ENCODE data around the gene ANKRD23.

ANKRD23 gene

GRCh38 chr2:96838345-96839292 lies 5.2 kb downstream of the ANKRD23 start:
- no peaks in the 10 kb centered on the region for H3K27me3 ChIP-seq (ENCODE audit: insufficient read depth, low read length)
- H4K20me1 ChIP-seq (ENCODE audit: insufficient read depth, low read length), result no peaks in the 10 kb centered on the region
- peaks cover 21% of the 10 kb centered on the region for H3K36me3 ChIP-seq (ENCODE audit: insufficient read depth, low read length)
- H3F3A ChIP-seq (ENCODE audit: insufficient read depth, low read length), result no peaks in the 10 kb centered on the region
- no peaks in the 10 kb centered on the region for H3K79me2 ChIP-seq (ENCODE audit: insufficient read depth, low read length)
- no peaks in the 10 kb centered on the region for H3K9me2 ChIP-seq (ENCODE audit: low read depth, low read length)
- peak overlapping the region; percentile 29; the same call in 1 of the 2 replicates for H3K9ac ChIP-seq (ENCODE audit: low read length)
- peak overlapping the region; percentile 63 for H3K4me2 ChIP-seq (ENCODE audit: low read length)
- no peak overlapping the region for H2AFZ ChIP-seq (ENCODE audit: low read length)
- H3K27ac ChIP-seq (ENCODE audit: low read depth, low read length, poor library complexity, severe bottlenecking), result no peak overlapping the region
- H3K9me3 ChIP-seq (ENCODE audit: low read length), result no peaks in the 10 kb centered on the region
- peaks cover 17% of the 10 kb centered on the region for H3K4me1 ChIP-seq (ENCODE audit: insufficient read depth, low read length, severe bottlenecking)
- no peak for TF ChIP-seq EZH2 (IDR thresholded peaks at IDR 0.05; ENCODE audit: borderline replicate concordance, low read length)
- TF ChIP-seq CTCF (IDR thresholded peaks at IDR 0.05; ENCODE audit: low read length), result no peak
- peak overlapping the region; percentile 42 for H3K4me3 ChIP-seq (ENCODE audit: low read depth, low read length, poor library complexity, severe bottlenecking)

GRCh38 chr2:96837575-96837974 lies 6.2 kb downstream of the ANKRD23 start:
- H3K4me3 ChIP-seq (ENCODE audit: low read depth, low read length, poor library complexity, severe bottlenecking), result no peak overlapping the region
- H3K4me1 ChIP-seq (ENCODE audit: insufficient read depth, low read length, severe bottlenecking), result peaks cover 27% of the 10 kb centered on the region
- H3K79me2 ChIP-seq (ENCODE audit: insufficient read depth, low read length), result no peaks in the 10 kb centered on the region
- H3K9me3 ChIP-seq (ENCODE audit: low read length), result no peaks in the 10 kb centered on the region
- H3K27ac ChIP-seq (ENCODE audit: low read depth, low read length, poor library complexity, severe bottlenecking), result no peak overlapping the region
- no peaks in the 10 kb centered on the region for H3K27me3 ChIP-seq (ENCODE audit: insufficient read depth, low read length)
- H3K4me2 ChIP-seq (ENCODE audit: low read length), result no peak overlapping the region
- no peak overlapping the region for H2AFZ ChIP-seq (ENCODE audit: low read length)
- H3K9me2 ChIP-seq (ENCODE audit: low read depth, low read length), result no peaks in the 10 kb centered on the region
- no peak overlapping the region for H3K9ac ChIP-seq (ENCODE audit: low read length)
- H3K36me3 ChIP-seq (ENCODE audit: insufficient read depth, low read length), result peaks cover 27% of the 10 kb centered on the region
- H3F3A ChIP-seq (ENCODE audit: insufficient read depth, low read length), result no peaks in the 10 kb centered on the region
- no peaks in the 10 kb centered on the region for H4K20me1 ChIP-seq (ENCODE audit: insufficient read depth, low read length)
- TF ChIP-seq CTCF (IDR thresholded peaks at IDR 0.05; ENCODE audit: low read length), result no peak
- TF ChIP-seq EZH2 (IDR thresholded peaks at IDR 0.05; ENCODE audit: borderline replicate concordance, low read length), result no peak

- Histone ChIP-seq H3K27ac (ENCODE audit: low read depth, low read length, poor library complexity, severe bottlenecking) (no peak overlapping the region), H3F3A (ENCODE audit: insufficient read depth, low read length) (no peaks in the 10 kb centered on the region), H3K27me3 (ENCODE audit: insufficient read depth, low read length) (no peaks in the 10 kb centered on the region), H3K79me2 (ENCODE audit: insufficient read depth, low read length) (no peaks in the 10 kb centered on the region), H3K4me3 (ENCODE audit: low read depth, low read length, poor library complexity, severe bottlenecking) (no peak overlapping the region), H4K20me1 (ENCODE audit: insufficient read depth, low read length) (no peaks in the 10 kb centered on the region), H3K9me2 (ENCODE audit: low read depth, low read length) (no peaks in the 10 kb centered on the region), H3K4me1 (ENCODE audit: insufficient read depth, low read length, severe bottlenecking) (peaks cover 30% of the 10 kb centered on the region), H3K36me3 (ENCODE audit: insufficient read depth, low read length) (peaks cover 44% of the 10 kb centered on the region), H3K4me2 (ENCODE audit: low read length) (no peak overlapping the region), H3K9me3 (ENCODE audit: low read length) (no peaks in the 10 kb centered on the region), H2AFZ (ENCODE audit: low read length) (no peak overlapping the region), H3K9ac (ENCODE audit: low read length) (no peak overlapping the region)
- TF ChIP-seq EZH2 (IDR thresholded peaks at IDR 0.05; ENCODE audit: borderline replicate concordance, low read length) (no peak), CTCF (IDR thresholded peaks at IDR 0.05; ENCODE audit: low read length) (no peak)
These were observed 8.0 kb downstream of the ANKRD23 start for GRCh38 chr2:96835830-96836229.

All from OCI-LY1 (cell line).